HepG2 (cell line): ENCODE data around the gene TBX21. TPM values are rescaled to one million over a fixed set of nuclear protein-coding genes. Genes with fewer than 3 reads are reported as not detected.

Experiments used
- CAMTA2 ChIP-seq: sonication (generic); formaldehyde crosslinking; IDR thresholded peaks from 2 replicates; pipeline ENCODE4 v1.4.0; 2020; ENCODE audit warnings: mild to moderate bottlenecking, missing genetic modification reagents, borderline replicate concordance
- FOXA1 ChIP-seq, 2 experiments: fragments of 450-650 bp in 1 of 2; sonication (generic) in 1 of 2; formaldehyde crosslinking in 1 of 2; IDR thresholded peaks; 2 replicates each; pipeline versions ENCODE4 v1.4.0 to v1.6.1; 2016 to 2020; ENCODE audit warnings: missing genetic modification reagents in 1 of 2
- FOXJ3 ChIP-seq: sonication (generic); formaldehyde crosslinking; IDR thresholded peaks from 2 replicates; pipeline ENCODE4 v1.4.0; 2020; ENCODE audit warnings: missing genetic modification reagents, mild to moderate bottlenecking, borderline replicate concordance
- HOXA9 ChIP-seq: sonication (generic); formaldehyde crosslinking; IDR thresholded peaks from 2 replicates; pipeline ENCODE4 v1.8.1; 2022; ENCODE audit warnings: missing genetic modification reagents, mild to moderate bottlenecking, moderate library complexity, borderline replicate concordance
- KAT7 ChIP-seq: IDR thresholded peaks from 2 replicates; pipeline ENCODE4 v1.6.1; 2018; ENCODE audit warnings: borderline replicate concordance, missing compliant biosample characterization
- KAT8 ChIP-seq: IDR thresholded peaks from 2 replicates; pipeline ENCODE4 v1.6.1; 2016; ENCODE audit warnings: missing genetic modification reagents, missing compliant biosample characterization
- NFIC ChIP-seq: IDR thresholded peaks from 2 replicates; pipeline ENCODE4 v1.6.1; 2012; ENCODE audit warnings: mild to moderate bottlenecking, low read length, inconsistent platforms
- SOX13 ChIP-seq, 3 experiments: fragments of 450-650 bp in 1 of 3; sonication (generic) in 1 of 3; formaldehyde crosslinking in 1 of 3; IDR thresholded peaks in 2 of 3; conservative IDR thresholded peaks in 1 of 3; 2 replicates each; pipeline versions ENCODE4 v1.5.0 to v1.6.1; 2016 to 2020; ENCODE audit warnings: antibody characterized with exemption in 1 of 3, mild to moderate bottlenecking in 1 of 3, missing compliant biosample characterization in 1 of 3, missing genetic modification reagents in 1 of 3, moderate library complexity in 1 of 3
- ZNF205 ChIP-seq: IDR thresholded peaks from 2 replicates; pipeline ENCODE4 v1.6.1; 2018; ENCODE audit warnings: missing biosample characterization, missing genetic modification reagents
- ZNF296 ChIP-seq: sonication (generic); formaldehyde crosslinking; conservative IDR thresholded peaks from 2 replicates; pipeline ENCODE4 v1.5.0; 2020; ENCODE audit warnings: mild to moderate bottlenecking, missing genetic modification reagents
- ZNF746 ChIP-seq: sonication (generic); formaldehyde crosslinking; IDR thresholded peaks from 2 replicates; pipeline ENCODE4 v1.8.0; 2022; ENCODE audit warnings: mild to moderate bottlenecking, missing genetic modification reagents
- polyA plus RNA-seq, 8 experiments: library from polyadenylated mRNA; depleted of rRNA in 3 of 8; stranded (reverse) in 7 of 8; unstranded in 1 of 8; fragments of >200 nt; fragmentation: Illumina TruSeq in 4 of 8; extraction: Trizol in 4 of 8; gene quantifications; 2 replicates each; pipeline versions ENCODE4 v1.2.1 to v1.2.3, GENCODE V29; 2011 to 2016; ENCODE audit warnings: low read depth in 4 of 8, missing spikeins in 1 of 8, mixed read lengths in 1 of 8; ENCODE audit not compliant: insufficient read depth in 1 of 8
- total RNA-seq, 5 experiments: library from RNA; depleted of rRNA; stranded (reverse); fragments of >200 nt; fragmentation: Illumina TruSeq; extraction: Trizol; gene quantifications; 2 replicates each; pipeline ENCODE4 v1.2.3, GENCODE V29; 2016; ENCODE audit warnings: low read depth in 1 of 5
- TF ChIP-seq, protein P1 (sequence below): sonication (generic); formaldehyde crosslinking; IDR thresholded peaks from 2 replicates; pipeline ENCODE4 v1.4.0; 2020; ENCODE audit warnings: missing genetic modification reagents
- TF ChIP-seq, protein P2 (sequence below): sonication (generic); formaldehyde crosslinking; IDR thresholded peaks from 2 replicates; pipeline ENCODE4; 2020; ENCODE audit warnings: missing genetic modification reagents, mild to moderate bottlenecking, borderline replicate concordance

TBX21 gene
- total and polyA plus RNA-seq, 2 of the 13 experiments (the other 11 are each of a cell fraction or from before 2014, with no cell fraction given): not detected

DNA sequence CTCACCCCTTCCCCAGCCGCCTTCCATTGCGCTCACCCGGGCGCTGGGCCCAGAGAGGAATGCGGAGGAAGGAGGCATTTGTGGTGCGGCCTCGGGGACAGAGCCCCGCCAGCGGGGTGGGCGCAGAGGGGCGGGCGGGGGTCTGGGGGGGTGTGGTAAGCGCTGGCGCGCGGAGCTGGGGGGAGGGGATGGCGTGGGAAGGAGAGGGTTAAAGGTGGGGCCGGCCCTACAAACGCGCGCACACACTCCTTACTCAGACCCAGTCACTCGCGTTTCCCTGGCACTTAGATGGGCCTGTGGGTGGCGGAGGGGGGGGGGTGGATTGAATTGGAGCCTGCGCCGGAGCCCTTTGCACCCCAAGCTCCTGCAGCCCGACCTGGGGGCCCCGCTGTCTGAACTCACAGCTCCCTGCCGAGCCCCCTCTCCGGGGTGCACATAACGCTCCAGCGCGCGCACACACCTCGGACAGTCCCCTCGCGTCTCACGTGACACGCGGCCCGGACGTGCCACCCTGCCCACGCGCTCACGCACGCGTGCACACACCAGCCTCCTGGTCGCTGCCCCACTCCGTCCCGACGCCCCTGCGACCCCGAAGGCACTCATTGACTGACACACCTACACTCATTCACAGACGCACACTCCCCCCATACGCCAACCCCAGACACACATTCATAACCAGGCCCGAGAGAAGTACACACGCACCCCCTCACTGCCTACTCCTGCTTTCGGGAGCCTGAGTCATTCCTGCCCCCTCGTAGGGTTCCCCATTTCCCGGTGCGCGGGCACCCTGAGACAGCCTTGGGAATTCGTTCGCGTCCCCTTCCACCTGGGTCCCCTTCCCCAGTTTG lies 38.2 kb upstream of the TBX21 start (continued):
- TF ChIP-seq, protein P1, sequence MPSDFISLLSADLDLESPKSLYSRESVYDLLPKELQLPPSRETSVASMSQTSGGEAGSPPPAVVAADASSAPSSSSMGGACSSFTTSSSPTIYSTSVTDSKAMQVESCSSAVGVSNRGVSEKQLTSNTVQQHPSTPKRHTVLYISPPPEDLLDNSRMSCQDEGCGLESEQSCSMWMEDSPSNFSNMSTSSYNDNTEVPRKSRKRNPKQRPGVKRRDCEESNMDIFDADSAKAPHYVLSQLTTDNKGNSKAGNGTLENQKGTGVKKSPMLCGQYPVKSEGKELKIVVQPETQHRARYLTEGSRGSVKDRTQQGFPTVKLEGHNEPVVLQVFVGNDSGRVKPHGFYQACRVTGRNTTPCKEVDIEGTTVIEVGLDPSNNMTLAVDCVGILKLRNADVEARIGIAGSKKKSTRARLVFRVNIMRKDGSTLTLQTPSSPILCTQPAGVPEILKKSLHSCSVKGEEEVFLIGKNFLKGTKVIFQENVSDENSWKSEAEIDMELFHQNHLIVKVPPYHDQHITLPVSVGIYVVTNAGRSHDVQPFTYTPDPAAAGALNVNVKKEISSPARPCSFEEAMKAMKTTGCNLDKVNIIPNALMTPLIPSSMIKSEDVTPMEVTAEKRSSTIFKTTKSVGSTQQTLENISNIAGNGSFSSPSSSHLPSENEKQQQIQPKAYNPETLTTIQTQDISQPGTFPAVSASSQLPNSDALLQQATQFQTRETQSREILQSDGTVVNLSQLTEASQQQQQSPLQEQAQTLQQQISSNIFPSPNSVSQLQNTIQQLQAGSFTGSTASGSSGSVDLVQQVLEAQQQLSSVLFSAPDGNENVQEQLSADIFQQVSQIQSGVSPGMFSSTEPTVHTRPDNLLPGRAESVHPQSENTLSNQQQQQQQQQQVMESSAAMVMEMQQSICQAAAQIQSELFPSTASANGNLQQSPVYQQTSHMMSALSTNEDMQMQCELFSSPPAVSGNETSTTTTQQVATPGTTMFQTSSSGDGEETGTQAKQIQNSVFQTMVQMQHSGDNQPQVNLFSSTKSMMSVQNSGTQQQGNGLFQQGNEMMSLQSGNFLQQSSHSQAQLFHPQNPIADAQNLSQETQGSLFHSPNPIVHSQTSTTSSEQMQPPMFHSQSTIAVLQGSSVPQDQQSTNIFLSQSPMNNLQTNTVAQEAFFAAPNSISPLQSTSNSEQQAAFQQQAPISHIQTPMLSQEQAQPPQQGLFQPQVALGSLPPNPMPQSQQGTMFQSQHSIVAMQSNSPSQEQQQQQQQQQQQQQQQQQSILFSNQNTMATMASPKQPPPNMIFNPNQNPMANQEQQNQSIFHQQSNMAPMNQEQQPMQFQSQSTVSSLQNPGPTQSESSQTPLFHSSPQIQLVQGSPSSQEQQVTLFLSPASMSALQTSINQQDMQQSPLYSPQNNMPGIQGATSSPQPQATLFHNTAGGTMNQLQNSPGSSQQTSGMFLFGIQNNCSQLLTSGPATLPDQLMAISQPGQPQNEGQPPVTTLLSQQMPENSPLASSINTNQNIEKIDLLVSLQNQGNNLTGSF: no peak
- no peak for TF ChIP-seq CAMTA2 (CRISPR knock-in tag)
- TF ChIP-seq FOXA1 (IDR thresholded peaks at IDR 0.05): no peak
- no peak for TF ChIP-seq FOXA1 (CRISPR knock-in tag; IDR thresholded peaks at IDR 0.05)
- no peak for TF ChIP-seq KAT8
- TF ChIP-seq FOXJ3: no peak
- no peak for TF ChIP-seq ZNF296 (CRISPR knock-in tag)
- no peak for TF ChIP-seq ZNF746 (CRISPR knock-in tag)
- TF ChIP-seq, protein P2, sequence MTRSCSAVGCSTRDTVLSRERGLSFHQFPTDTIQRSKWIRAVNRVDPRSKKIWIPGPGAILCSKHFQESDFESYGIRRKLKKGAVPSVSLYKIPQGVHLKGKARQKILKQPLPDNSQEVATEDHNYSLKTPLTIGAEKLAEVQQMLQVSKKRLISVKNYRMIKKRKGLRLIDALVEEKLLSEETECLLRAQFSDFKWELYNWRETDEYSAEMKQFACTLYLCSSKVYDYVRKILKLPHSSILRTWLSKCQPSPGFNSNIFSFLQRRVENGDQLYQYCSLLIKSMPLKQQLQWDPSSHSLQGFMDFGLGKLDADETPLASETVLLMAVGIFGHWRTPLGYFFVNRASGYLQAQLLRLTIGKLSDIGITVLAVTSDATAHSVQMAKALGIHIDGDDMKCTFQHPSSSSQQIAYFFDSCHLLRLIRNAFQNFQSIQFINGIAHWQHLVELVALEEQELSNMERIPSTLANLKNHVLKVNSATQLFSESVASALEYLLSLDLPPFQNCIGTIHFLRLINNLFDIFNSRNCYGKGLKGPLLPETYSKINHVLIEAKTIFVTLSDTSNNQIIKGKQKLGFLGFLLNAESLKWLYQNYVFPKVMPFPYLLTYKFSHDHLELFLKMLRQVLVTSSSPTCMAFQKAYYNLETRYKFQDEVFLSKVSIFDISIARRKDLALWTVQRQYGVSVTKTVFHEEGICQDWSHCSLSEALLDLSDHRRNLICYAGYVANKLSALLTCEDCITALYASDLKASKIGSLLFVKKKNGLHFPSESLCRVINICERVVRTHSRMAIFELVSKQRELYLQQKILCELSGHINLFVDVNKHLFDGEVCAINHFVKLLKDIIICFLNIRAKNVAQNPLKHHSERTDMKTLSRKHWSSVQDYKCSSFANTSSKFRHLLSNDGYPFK (CRISPR knock-in tag): no peak
- TF ChIP-seq HOXA9 (CRISPR knock-in tag): no peak
- TF ChIP-seq ZNF205 (CRISPR knock-in tag): no peak
- no peak for TF ChIP-seq SOX13 (IDR thresholded peaks at IDR 0.05)
- no peak for TF ChIP-seq SOX13 (CRISPR knock-in tag; conservative IDR thresholded peaks at IDR 0.05 in 1 of 2, IDR thresholded peaks at IDR 0.05 in 1 of 2)
- TF ChIP-seq NFIC: no peak
- TF ChIP-seq KAT7 (CRISPR knock-in tag): no peak
